Dedifferentiated amniotic fluid mesenchymal stem cell (primary cell): Measurements from ENCODE around the gene MEI4.
"Not testable (repeated sequence)": the region's sequence is repeated elsewhere in the genome, so short reads cannot be mapped to it uniquely, and the experiment has no call there.

Source experiments
- DNase-seq: peaks from one replicate; pipeline ENCODE4 v3.0.0-alpha.2; 2016; ENCODE audit errors: extremely low spot score

Gene MEI4, protein sequence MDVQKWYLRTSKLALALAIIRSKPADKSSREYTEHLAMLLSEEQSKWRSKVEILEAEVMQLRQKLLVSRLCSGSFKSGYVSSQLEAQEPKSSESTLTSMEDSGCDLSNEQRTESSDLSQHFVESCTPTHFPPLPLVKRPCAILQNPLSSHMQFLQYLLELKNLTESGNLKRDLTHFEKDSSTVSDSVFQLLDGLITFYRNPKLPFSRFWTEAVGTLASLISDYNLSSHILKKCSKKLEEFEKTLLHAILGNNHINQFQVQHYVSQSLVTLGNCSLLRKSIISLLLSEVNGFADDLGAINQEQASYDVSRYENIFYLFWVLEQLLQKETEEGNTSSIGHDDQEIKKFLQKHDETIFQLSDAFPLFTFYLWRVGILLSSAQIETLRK

DNA sequence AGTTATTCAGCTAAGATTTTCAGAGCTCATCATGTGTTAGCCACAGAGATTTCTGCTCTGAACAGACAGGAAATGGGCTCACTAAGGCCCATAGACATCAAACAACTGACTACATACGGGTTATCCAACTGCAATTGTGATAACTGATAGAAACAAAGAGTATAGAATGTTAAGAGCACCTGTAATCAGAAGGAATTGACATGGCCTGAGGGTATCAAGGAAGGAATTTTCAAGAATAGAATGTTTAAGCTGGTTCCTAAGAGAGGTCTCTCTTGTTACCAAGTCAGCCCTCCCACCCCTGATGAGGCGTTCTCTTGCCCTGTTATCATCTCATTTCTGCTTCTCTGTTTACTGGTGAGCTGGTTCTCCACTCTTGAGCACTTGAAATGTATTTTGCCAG lies at the start of gene MEI4:
TSS of gene MEI4 (plus strand) at position 301 of the 400 bp plus-strand sequence. CDS start 37,633 bp downstream, outside the sequence.
- no peak for DNase-seq

GRCh38 chr6:77604476-77604875 lies 48.4 kb upstream of the MEI4 start:
- no peak for DNase-seq

GRCh38 chr6:77607004-77607403 lies 45.8 kb upstream of the MEI4 start:
- DNase-seq: no peak

DNA sequence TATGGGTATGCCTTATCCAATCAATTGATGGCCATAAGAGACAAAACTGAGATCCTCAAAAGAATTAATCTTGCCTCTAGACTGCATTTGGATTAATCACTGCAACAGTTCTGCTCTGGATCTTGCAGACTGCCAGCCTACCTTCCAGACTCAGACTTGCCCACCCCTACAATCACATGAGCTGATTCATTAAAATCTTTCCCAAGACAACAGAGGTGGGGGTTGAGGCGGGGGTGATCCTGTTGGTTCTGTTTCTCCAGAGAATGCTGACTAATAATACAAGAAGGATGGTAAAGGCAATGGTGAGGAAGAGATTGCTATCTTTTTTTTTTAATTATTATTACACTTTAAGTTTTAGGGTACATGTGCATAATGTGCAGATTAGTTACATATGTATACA lies 43.7 kb upstream of the MEI4 start:
- DNase-seq: no peak

DNA sequence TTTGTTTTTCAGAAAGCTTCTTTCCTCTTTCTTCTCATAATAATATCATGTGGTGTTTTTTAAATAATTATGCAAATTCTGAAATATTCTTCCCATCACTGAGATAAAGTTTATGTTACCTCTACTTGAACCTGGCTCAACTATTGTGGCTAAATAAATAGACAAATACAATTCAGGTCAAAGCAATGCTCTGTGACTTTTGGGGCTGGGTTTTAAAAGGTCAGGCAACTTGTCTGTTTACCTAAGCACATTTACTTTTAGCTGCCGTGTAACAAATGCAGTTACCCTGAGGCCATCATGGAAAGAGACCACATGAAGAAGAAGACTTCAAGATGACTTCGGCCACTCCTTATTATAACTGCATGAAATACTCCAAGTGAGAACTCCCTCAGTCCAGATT lies 33.7 kb upstream of the MEI4 start:
- DNase-seq: no peak

GRCh38 chr6:77620278-77620882 lies 32.5 kb upstream of the MEI4 start:
- DNase-seq: no peak

GRCh38 chr6:77624515-77624914 lies 28.3 kb upstream of the MEI4 start:
- no peak for DNase-seq

- DNase-seq: no peak
These were observed 26.4 kb upstream of the MEI4 start for GRCh38 chr6:77626426-77626825.

GRCh38 chr6:77630014-77630413 lies 22.8 kb upstream of the MEI4 start:
- no peak for DNase-seq

GRCh38 chr6:77633471-77633870 lies 19.4 kb upstream of the MEI4 start:
- no peak for DNase-seq

DNA sequence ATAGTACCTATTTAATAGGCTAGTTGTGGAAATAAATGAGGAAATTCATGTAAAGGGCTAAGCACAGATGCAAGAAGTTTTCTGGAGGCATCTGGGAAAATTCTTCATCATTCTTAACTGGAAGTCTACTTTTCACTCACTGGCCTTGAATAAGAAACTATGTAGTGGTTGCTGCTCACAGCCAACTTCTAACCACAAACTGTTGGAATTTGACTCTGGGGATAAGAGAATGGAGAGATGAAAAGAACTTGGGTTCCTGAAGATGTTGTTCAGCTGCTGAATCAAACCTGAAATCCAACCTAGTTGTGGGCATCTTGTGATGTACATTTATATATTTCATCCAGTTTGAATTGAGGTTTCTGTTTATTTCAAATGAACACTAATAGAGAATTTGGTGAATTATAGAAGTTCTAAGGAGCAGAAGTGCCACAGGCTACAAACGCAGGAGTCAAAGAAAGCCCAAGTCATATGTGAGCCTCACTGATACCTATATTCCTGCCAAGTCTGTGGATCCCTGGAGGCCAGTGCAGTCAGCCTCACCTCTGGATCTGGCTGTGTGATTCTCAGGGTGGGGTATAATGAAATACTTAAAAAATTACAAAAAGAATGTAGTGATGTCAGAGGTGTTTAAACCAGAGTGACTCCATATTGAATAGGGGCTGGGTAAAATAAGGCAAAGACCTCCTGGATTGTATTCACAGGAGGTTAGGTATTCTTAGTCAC lies 18.7 kb upstream of the MEI4 start:
- DNase-seq: no peak

DNA sequence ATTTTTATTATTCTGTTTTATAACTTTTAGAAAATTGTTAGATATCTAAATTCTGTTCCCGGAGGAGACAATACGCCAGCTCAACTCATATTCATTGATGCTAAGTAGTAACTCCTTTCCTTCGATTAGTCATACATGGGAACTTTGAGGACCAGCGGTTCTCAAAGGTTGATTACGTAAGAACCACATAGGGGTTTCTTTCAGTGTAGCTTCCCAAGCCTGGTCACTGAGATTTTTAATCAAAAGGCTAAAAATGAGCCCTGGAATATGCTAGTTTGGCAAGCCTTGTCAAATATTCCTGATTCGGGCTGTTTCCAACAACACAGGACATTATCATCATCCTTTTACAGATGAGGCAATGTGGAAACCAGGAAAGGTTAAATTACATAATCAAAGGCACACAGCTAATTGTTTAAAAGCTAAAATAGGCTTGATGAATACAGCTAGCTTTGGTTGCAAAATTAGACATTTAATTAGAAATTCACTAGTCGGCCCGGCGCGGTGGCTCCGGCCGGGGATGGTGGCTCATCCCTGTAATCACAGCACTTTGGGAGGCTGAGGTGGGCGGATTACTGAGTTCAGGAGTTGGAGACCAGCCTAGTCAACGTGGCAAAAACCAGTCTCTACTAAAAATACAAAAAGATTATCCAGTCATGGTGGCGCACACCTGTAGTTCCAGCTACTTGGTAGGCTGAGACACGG lies 14.6 kb upstream of the MEI4 start:
- no peak for DNase-seq

DNA sequence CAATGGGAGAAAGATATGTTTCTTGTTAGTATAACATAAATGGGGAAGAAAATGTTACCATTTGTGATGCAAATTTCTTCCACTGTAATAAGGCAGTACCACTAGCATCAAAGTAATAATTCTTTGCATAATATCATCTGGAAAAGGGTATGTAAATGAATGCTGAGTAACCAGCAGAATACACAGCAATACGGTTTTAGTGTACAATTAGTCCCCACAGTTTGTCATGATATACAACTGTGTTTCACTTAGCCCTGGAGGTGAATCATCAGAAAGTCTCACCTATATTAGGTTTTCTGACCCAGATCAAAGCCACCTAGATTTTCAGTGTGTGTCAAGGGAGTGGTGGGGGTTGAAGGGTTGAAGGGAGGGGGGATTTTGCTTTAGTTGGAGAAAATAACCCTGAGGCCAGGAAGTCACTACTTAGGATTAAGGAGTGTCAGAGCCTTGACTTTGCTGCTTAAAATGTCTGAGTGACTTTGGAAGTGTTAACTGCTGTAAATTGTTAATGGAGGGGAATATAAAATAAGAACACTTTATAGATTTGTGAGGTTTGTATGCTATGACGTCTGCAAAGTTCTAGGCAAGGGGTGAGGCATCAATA lies 8.6 kb upstream of the MEI4 start:
- no peak for DNase-seq

- no peak for DNase-seq
These were observed 2.7 kb upstream of the MEI4 start for GRCh38 chr6:77650098-77650663.

DNA sequence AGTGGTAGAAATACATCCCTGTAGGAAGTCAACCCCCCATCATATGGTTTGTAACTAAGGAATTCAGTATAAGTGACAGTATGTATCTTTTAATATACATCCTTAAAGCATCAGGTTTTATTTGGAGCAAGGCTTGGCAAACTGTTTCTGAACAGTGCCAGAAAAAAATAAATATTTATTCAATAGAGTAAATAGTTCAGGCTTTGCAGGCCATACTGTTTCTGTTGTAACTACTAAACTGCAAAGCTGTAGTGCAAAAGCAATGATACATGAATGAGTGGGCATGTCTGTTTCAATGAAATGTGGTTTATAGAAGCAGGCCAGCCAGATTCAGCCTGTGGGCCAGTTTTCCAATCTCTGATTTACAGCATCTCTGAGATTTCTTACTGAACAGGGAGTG lies 977 bp downstream of the MEI4 start:
- DNase-seq: no peak

GRCh38 chr6:77655035-77655434 lies 2.2 kb downstream of the MEI4 start:
- not testable (repeated sequence) for DNase-seq

- no peak for DNase-seq
These were observed 4.3 kb downstream of the MEI4 start for GRCh38 chr6:77656999-77657764.

DNA sequence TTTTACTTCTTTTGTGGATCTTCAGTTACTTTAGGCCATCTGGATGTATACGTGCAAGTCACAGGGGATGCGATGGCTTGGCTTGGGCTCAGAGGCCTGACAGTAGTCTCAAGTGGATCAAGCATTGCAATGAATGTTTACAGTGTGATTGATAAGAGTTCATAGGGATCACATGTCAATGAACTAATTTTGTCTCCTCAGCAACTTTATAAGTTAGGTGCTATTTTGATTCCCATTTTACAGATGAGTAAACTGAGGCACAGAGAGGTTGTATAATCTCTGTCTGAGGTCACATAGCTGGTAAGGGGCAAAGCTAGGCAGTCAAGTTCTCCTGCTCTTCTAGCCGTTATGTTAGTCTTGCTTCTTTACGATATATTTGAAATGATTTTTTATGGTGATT lies 13.5 kb downstream of the MEI4 start:
- DNase-seq: no peak

DNA sequence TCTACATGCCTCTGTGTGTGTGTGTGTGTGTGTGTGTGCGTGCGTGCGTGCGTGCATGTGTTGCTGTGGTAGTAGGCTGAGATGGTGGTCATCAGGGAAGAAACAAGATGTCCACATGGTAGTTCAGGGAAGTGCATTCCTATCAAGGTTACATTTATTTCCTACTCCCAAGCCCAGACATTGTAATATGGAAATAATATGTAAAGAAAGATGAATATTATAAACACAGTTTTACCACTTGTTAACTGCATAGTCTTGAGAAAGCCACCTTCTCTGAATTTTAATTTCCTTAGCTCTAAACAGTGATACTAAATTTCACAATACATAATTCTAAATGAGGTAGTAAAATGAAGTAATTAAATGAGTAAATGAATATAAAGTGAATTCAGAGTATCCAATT lies 14.0 kb downstream of the MEI4 start:
- no peak for DNase-seq

DNA sequence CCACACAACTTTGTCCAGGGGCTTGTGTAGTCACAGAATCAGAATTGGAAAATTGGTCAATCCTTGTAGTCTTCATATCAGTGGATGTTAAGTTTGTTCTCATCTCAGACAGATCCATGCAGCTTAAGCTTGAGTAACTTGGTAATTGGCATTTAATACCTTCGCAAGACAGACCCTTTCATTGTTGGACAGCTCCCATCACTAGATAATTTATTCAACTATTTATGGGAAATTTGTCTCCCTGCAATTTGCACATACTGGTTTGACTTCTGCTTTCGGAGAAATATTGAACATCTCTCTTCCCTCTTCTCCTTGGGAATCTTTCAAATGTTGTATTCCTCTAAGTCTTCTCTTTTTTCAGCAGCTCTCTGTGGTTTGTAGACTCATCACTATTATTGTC lies 17.1 kb downstream of the MEI4 start:
- DNase-seq: no peak

GRCh38 chr6:77674211-77674610 lies 21.4 kb downstream of the MEI4 start:
- no peak for DNase-seq
